Mammary epithelial cell (primary cell): Measurements from ENCODE around the gene CNTNAP2.

Source experiments
- CTCF ChIP-seq, 2 donors: IDR thresholded peaks in 1 of 2; conservative IDR thresholded peaks in 1 of 2; 2 replicates each; pipeline ENCODE4 v1.5.1; 2011 to 2012; ENCODE audit warnings: inconsistent platforms in 2 of 2, low read length in 2 of 2, mild to moderate bottlenecking in 2 of 2, control low read depth in 1 of 2, low read depth in 1 of 2; ENCODE audit not compliant: insufficient read depth in 1 of 2; ENCODE audit errors: extremely low read depth in 1 of 2
- EZH2 ChIP-seq: IDR thresholded peaks from 2 replicates; pipeline ENCODE4 v1.6.1; 2012; ENCODE audit warnings: low read length, inconsistent platforms, borderline replicate concordance

GRCh38 chr7:147078312-147078711, 961.7 kb downstream of the CNTNAP2 start:
- TF ChIP-seq CTCF (conservative IDR thresholded peaks at IDR 0.05 in 1 of 2, IDR thresholded peaks at IDR 0.05 in 1 of 2; ENCODE audit: extremely low read depth in 1 of 2, insufficient read depth in 1 of 2, low read depth in 1 of 2, low read length in 2 of 2) (no peak), EZH2 (no peak)
